ENCODE results near the gene ACSS3.
"Not testable (repeated sequence)": the region's sequence is repeated elsewhere in the genome, so short reads cannot be mapped to it uniquely, and the experiment has no call there.

The ACSS3 gene

DNA sequence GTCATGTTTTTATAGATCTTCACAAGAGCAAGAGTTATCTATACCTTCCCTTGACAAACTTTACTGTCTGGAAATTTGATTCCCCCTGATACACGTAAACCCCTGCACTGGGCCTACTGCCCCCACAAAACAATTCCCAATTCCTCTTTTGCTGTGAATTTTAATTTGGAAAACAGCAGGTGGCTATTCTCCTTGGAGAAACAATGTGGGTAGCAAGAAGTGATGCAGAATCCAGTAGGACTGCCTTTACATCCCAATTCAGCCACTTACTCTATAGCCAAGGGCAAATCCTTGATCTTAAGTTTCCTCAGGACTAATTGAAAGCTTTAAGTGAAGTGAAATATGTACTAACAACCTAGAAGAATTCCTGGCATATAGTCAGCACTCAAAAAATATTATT, 129.3 kb downstream of the ACSS3 start:
- DNase-seq (ENCODE audit: low read depth), result no peak
- no peak overlapping the region for H3K4me3 ChIP-seq (ENCODE audit: low read length)
- no peak for TF ChIP-seq CTCF (conservative IDR thresholded peaks at IDR 0.05; ENCODE audit: low read depth, low read length)

GRCh38 chr12:81207664-81208063, 129.8 kb downstream of the ACSS3 start:
- H3K4me3 ChIP-seq (ENCODE audit: low read length), result no peak overlapping the region
- no peak for DNase-seq (ENCODE audit: low read depth)
- no peak for TF ChIP-seq CTCF (conservative IDR thresholded peaks at IDR 0.05; ENCODE audit: low read depth, low read length)

GRCh38 chr12:81208187-81208911, 130.5 kb downstream of the ACSS3 start:
- no peak overlapping the region for H3K4me3 ChIP-seq (ENCODE audit: low read length)
- no peak for TF ChIP-seq CTCF (conservative IDR thresholded peaks at IDR 0.05; ENCODE audit: low read depth, low read length)
- no peak for DNase-seq (ENCODE audit: low read depth)

GRCh38 chr12:81209012-81209411, 131.1 kb downstream of the ACSS3 start:
- DNase-seq (ENCODE audit: low read depth), result no peak
- TF ChIP-seq CTCF (conservative IDR thresholded peaks at IDR 0.05; ENCODE audit: low read depth, low read length), result no peak
- H3K4me3 ChIP-seq (ENCODE audit: low read length), result no peak overlapping the region

DNA sequence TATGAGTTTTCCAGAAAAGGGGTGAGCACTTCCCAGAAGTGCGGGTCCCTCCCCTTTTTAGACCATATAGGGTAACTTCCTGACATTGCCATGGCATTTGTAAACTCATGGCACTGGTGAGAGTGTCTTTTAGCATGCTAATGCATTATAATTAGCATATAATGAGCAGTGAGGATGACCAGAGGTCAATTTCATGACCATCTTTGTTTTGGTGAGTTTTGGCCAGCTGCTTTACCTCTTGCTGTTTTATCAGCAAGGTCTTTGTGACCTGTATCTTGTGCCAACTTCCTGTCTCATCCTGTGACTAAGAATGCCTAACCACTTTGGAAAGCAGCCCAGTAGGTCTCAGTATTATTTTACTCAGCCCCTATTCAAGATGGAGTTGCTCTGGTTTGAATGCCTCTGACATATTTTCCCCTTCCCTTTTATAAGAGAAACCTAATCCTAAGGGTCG, 131.9 kb downstream of the ACSS3 start:
- not testable (repeated sequence) for H3K4me3 ChIP-seq (ENCODE audit: low read length); DNase-seq (ENCODE audit: low read depth)

DNA sequence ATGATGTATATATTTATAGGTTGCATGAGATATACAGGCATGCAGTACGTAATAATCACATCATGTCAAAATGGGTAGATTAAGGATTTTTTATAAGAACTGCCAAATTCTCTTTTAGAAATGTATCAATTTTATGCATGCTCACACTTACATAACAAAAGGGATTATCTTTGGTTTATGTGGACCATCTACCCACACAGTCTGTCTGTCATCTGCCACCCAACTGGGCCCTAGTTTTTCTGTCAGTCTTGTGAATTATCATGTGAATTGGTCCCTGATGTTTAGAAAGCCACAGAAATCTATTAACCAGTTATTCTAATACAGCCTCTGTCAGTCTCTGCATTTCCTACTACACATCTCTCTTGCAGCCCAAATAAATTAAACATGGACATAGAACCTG, 133.4 kb downstream of the ACSS3 start:
- no peak for DNase-seq (ENCODE audit: low read depth)

DNA sequence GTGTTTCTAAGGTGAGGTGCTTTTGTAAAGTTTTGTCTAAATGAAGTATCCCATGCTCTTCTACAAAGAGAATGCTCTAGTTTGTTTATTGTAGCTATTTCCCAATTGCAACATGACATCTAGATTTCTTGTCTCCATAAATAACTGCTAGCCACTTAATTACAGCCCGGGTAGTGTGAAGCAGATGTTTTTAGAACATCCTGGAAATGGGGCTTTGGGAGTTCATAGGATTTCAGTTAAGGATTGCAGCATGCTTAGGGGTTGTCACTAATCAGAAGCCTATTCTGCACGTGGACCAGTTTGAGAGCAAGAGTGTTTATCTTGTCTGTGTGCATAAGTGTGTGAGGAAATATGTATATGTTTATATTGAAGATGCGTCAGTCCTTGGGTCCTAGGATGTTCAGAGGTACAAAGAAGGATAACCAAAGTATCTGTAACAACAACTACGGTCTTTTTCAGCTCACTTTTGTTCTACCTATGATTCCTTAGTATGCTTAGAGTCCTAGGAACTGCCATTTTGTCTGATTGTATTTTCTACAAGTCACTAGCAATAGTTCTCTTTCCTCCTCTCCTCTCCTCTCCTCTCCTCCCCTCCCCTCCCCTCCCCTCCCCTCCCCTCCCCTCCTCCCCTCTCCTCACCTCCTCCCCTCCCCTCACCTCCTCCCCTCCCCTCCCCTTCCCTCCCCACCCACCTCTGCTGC, 135.3 kb downstream of the ACSS3 start:
- no peak overlapping the region for H3K4me3 ChIP-seq (ENCODE audit: low read length)
- no peak for DNase-seq (ENCODE audit: low read depth)
- TF ChIP-seq CTCF (conservative IDR thresholded peaks at IDR 0.05; ENCODE audit: low read depth, low read length), result no peak

More for the DNA sequence above, 133.4 kb downstream of the ACSS3 start:
- H3K4me3 ChIP-seq (ENCODE audit: low read length), result no peak overlapping the region
- no peak for TF ChIP-seq CTCF (conservative IDR thresholded peaks at IDR 0.05; ENCODE audit: low read depth, low read length)
